Measurements from ENCODE around the gene XPC.

DNA sequence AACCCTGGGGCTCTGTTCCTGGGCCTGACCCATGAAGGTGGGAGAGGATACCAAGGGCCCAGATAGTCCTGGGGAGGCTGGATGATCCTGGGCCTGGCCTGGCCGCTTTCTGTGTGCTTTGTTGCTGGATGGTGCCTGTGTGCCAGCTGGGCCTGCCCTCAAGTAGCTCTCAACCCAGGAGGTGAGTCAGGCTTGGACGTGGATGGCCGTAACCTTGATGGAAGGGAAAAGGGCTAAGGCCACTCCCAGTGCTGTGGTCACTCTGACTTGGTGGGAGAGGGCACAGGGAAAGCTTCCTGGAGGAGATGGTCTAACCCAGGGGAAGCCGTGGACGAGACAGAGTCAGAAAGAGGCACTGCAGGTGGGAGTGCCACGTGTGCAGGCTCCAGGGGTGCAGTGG is 44.1 kb downstream of the XPC start:
- TF ChIP-seq, protein P1, sequence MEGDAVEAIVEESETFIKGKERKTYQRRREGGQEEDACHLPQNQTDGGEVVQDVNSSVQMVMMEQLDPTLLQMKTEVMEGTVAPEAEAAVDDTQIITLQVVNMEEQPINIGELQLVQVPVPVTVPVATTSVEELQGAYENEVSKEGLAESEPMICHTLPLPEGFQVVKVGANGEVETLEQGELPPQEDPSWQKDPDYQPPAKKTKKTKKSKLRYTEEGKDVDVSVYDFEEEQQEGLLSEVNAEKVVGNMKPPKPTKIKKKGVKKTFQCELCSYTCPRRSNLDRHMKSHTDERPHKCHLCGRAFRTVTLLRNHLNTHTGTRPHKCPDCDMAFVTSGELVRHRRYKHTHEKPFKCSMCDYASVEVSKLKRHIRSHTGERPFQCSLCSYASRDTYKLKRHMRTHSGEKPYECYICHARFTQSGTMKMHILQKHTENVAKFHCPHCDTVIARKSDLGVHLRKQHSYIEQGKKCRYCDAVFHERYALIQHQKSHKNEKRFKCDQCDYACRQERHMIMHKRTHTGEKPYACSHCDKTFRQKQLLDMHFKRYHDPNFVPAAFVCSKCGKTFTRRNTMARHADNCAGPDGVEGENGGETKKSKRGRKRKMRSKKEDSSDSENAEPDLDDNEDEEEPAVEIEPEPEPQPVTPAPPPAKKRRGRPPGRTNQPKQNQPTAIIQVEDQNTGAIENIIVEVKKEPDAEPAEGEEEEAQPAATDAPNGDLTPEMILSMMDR (conservative IDR thresholded peaks at IDR 0.05): no peak
- no peak for TF ChIP-seq ZFX (IDR thresholded peaks at IDR 0.05)

Measured in C4-2B (cell line).